HG02970 (cell line): ENCODE measurements around the gene CDK5RAP1.
"Not testable (repeated sequence)": the region's sequence is repeated elsewhere in the genome, so short reads cannot be mapped to it uniquely, and the experiment has no call there.

ENCODE experiments used
- ATAC-seq: cut with Tn5 transposase; IDR thresholded peaks from one replicate; pipeline ENCODE4 v1.9.1; 2021; ENCODE audit warnings: mild to moderate bottlenecking, moderate library complexity, moderate number of reproducible peaks; ENCODE audit not compliant: unreplicated experiment, low FRiP score

CDK5RAP1 gene, protein sequence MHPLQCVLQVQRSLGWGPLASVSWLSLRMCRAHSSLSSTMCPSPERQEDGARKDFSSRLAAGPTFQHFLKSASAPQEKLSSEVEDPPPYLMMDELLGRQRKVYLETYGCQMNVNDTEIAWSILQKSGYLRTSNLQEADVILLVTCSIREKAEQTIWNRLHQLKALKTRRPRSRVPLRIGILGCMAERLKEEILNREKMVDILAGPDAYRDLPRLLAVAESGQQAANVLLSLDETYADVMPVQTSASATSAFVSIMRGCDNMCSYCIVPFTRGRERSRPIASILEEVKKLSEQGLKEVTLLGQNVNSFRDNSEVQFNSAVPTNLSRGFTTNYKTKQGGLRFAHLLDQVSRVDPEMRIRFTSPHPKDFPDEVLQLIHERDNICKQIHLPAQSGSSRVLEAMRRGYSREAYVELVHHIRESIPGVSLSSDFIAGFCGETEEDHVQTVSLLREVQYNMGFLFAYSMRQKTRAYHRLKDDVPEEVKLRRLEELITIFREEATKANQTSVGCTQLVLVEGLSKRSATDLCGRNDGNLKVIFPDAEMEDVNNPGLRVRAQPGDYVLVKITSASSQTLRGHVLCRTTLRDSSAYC

DNA sequence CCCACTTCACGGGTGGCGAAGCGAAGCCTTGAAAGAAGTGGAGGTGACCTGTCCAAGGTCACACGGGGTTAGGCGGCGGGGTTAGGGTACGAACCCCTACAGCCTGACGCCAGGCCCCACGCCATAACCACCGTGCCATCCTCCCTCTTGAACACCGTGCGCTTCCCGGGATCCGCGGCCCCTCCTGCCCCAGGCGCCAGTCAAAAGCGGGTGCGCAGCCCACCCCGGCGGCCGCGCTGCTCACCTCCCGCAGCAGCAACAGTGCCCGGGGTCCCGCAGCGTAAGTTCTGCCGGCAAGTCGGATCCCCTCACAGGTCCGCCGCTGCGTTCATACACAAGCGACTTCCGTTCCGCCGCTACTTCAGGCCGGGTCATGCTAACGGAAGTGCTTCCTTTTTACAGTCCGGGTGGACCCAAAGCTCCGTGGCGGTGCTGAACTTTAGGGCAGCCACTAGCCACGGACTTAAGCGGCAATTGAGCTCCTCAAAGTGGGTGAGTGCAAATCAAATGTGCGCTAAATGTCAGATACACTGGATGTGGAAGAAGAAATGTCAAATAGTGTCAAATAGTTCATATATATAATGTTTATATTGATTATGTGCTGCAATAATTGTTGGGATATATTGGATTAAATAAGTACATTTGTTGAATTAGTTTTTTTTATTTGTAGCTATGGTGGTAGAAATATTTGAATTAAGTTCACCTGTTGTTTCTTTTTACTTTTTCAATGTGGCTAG, at the start of gene CDK5RAP1:
TSS of gene CDK5RAP1 (minus strand) at position 336 of the 737 bp plus-strand sequence. CDS start 4,455 bp downstream, outside the sequence.
- no peak for ATAC-seq

DNA sequence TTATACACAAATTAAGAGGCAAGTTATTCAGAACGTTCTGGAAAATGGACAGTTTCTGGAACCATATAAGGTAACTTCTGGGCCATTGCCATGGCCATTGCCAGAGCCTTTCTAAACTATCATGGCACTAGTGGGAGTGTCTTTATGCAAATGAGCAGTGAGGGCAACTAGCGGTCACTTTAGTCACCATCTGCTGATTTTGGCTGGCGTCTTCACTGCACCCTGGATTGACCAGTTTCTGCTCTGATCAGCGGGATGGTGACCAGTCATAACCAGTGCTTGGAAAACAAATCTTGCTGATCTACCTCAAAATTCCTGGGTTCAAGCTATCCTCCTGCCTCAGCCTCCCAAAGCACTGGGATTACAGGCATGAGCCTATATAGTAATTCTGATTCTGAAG, 49.5 kb upstream of the CDK5RAP1 start:
- ATAC-seq = no peak

DNA sequence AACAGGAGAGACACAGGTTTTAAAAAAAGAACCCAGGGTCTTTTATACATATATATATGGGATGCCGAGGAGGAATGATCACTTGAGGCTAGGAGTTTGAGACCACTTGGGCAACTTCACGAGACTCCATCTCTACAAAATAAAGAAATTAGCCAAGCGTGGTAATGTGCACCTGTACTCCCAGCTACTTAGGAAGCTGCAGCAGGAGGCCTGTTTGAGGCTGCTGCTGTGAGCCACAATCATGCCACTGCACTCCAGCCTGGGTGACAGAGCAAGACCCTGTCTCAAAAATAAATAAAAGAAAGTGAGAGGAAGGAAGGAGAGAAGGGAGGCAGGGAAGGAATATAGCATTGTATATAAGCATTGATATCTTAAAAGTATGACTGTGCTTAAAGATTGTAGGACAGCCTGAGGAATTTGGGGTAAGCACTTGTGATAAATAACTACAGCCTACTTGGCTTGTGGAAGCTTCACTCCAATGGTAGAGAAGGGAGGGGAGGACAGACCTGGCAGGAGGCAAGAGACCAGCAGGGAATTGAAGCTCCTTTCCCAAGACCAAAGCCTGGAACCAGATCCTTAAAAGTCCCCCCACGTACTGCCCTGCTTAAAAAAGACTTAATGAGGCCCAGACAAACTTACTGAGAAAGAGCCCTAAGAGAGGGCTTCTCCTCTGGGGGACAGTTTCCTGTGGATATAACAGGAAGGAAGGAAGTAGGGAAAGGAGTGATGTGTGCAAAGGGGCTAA, 44.7 kb upstream of the CDK5RAP1 start:
- ATAC-seq = no peak

DNA sequence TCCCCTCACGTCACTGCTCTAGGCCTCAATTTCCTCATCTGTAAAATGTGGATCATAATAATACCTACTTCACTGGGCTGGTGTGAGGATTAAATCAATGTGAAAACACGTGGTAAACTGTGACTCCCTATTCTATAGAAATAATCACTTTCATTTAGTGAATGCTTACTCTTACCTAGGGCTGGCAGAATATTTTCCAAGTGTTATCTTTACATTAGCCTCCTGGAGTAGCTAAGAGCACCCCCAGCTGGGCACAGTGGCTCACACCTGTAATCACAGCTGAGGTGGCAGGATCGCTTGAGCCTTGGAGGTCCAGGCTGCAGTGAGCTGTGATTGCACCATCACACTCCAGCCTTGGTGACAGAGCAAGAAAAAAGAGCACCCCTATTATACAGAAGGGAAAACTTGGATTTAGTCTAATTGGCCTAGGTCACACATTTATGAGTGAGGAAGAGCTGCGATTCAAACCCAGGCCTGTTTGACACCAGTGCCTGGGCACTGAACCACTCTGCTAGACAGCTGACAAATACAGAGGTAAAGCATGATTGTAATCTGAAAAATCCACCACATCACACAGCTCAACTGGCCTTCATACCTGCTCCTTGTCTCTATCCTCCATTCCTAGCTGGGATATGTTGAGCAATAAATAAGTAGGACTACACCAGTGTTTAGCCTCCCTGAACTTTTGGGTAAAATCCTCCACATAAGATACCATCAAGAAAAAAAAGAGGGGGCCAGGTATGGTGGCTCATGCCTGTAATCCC, 43.7 kb upstream of the CDK5RAP1 start:
- ATAC-seq = no peak

DNA sequence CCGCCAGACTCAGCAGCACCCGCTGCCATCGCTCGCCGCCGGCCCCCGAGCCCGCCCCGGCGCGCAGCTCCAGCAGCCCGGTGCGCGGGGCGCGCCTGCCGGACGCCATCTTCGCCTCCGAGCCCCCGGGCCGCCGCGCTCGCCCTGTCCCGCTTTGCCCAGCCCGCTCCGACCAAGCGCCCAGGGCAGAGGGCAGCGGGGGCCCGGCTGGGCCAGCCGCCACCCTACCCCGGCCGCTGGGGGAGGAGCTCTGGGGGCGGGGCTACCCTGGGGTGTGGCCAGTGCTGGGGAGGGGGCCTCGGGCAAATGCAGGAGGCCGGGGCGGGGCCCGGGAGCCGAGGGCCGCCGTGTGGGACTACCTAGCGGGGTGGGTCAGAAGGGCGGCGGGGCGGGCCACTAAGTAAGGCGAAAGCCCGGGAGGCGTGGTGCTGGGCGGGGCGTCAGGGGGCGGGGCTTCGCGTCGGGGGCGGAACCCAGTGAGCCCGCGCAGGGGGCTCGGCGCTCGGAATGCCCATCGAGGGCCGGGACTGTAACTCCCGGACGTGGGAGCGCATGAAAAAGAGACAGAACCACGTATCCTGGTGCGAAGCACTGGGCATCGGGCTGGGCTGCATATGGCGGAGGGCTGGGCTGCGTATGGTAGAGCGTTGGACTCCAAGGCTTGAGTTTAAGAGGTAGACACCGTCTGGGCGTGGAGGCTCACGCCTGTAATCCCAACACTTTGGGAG, 42.4 kb upstream of the CDK5RAP1 start, which contains the start of gene SNTA1:
TSS of gene SNTA1 (minus strand) at position 252 of the 728 bp plus-strand sequence. CDS start at position 109, 143 bp downstream.
- ATAC-seq = no peak

DNA sequence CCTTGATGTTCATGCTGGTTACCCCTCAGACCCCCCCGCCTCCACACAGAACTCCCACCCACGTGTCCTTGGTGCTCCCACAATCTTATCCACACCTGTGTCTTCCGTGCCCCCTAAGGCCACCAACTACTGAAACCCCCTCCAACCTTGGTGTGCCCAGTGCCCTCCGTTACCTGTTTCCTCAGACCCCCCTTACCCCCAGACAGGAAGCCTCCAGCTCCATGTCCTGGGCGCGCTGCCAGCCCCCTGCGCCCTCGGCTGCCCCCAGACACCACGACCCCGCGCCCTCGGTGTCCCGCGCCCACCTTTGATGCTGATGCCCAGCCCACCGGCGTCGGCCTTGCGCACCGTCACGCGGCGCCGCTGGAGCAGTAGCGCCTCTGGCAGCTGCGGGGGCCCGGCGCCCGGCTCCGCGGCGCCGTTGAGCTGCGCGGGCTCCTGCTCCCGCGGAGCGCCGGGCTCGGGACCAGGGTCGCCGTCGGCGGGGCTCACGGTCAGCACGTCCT, 41.7 kb upstream of the CDK5RAP1 start:
- no peak for ATAC-seq

DNA sequence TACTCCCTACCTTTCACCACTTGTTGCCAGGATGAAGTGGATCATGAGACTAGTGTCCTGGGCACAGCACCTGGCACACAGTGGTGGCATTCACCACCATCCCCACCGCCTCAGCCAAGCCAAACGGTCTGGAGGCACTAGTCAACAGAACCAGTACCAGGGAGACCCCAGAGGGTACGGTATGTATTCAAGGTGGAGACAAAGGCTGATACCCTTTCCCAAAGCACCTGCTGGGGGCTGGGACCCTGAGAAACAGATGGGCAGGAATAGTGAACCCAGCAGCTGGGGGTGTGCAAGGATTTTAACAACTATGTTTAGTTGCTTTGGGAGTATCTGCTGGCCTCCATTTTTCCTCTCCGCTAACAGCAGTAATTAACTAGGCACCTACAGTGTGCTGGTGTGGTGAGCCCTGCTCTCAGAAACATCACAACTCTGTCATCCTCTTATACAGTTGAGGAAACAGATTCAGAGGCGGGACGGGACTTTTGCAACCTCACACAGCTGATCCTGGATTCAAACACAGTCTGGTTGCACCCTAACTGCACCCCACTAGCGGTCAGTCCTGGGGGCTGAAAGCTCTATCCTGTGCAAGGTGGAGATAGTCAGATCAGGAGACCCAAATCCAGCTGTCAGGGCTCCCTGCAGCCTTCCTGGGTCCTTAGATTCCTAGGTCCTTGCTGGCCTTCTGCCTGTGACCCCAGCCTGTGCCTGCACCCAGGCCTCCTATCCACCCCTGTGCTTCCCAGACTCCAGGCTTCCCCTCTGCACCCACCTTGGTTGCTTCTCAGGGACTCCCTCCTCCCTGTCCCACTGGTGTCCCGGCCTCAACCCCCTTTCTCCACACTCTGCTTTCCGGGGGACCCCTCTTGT, 41.1 kb upstream of the CDK5RAP1 start:
- no peak for ATAC-seq

DNA sequence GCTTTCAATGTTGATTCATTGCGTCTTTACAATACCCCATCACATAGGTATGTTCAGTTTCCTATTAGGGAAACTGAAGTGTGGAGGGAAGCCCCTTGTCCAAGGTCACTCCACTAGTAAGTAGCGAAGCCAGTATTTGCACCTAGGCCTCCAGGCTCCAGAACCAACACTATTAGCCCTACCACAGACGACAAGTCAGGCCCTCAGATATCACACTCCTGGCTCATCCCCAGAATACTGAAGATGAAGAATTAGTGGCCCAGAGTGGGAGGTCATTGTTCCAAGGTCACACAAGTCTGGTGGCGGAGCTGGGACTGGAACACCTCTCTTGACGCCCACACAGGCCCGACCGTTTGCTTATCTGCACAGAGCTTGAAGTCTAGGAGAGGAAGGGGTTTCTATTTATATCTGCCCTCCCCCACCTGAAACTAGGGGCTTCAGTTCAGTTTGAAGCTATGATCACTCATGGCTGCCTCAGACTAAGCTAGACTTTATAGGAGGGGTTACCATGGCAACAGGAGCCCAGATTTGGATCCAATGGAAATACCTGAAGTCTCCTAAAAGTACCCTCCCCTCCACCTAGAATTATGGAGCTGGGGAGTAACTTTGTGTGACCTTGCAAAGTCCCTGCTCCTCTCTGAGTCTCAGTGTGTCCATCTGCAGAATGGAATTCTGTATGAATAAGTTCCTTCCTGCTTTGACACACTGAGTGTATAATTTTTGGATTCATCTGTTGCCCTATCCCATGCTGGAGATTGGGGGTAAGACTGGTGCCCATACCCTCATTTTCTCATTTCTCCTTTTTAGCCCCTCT, 40.0 kb upstream of the CDK5RAP1 start:
- ATAC-seq = no peak

DNA sequence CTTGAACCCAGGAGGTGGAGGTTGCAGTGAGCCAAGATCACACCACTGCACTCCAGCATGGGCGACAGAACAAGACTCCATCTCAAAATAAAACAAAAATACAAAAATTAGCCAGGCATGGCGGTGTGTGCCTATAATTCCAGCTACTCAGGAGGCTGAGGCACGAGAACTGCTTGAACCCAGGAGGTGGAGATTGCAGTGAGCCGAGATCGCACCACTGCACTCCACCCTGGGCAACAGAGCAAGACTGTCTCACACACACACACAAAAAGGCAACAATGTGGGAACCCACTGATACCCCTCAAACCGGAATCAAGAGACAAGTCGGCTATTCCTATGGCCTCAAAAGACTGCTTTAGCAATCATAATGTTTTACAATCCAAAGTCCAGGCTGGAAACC, 39.2 kb upstream of the CDK5RAP1 start:
- not testable (repeated sequence) for ATAC-seq

DNA sequence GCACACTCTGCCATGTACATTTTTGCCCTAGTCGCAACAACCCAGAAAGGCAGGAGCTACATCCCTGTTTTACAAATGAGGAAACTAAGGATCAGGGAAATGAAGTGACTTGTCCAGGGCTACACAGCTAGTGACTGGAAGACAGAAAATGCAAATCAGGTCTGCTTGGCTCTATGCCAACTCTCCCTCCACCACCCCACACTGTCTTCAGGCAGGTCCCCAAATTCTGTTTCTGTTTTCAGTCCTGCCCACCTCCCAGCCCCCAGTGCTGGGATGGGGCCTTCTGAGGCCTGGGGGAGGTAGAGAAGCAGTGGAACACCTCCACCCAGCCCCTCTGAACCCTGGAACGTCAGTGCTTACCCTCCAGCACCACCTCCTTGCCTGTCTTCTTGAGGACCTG, 37.2 kb upstream of the CDK5RAP1 start:
- no peak for ATAC-seq

DNA sequence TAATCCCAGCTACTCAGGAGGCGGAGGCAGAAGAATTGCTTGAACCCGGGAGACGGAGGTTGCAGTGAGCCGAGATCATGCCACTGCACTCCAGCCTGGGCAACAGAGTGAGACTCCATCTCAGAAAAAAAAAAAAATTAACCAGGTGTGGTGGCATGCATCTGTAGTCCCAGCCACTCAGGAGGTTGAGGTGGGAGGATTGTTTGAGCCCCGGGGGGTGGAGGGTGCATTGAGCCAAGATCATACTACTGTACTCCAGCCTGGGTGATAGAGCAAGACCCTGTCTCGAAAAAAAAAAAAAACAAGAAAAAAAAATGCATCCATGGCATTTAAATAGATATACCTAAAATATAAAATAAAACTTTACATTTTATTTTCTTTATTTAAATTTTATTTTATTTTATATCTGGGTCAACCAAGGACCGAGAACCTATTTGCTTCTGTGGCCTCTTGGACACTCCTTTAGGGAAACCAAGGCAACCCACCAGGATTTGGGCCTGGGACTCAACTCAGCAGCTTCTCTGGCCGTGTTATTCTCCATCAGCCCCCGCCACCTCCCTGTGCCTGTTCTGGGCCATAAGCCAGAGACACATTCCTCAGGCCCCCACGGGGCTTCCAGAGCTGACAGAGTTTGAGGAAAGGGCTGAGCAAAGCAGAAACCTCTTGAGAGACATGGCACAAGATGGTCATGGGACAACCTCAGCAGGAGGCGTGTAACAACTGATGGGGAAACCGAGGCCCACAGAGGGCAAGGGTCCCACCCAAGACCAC, 36.0 kb upstream of the CDK5RAP1 start:
- ATAC-seq = no peak

DNA sequence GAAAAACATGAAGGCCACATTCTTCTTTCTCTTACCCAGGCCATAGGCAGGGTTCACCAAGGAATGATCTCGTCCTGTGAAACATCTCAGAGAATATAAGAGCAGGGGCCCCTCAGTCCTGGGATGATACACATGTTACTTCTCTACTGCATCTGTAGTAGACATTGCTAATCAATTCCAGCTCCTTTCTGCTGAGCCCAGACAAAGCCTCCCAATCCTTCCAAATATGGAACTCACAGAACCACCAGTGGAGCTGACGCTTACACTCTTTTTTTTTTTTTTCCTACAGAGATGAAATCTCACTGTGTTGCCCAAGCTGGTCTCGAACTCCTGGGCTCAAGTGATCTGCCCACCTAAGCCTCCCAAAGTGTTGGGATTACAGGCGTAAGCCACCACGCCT, 33.1 kb upstream of the CDK5RAP1 start:
- no peak for ATAC-seq

DNA sequence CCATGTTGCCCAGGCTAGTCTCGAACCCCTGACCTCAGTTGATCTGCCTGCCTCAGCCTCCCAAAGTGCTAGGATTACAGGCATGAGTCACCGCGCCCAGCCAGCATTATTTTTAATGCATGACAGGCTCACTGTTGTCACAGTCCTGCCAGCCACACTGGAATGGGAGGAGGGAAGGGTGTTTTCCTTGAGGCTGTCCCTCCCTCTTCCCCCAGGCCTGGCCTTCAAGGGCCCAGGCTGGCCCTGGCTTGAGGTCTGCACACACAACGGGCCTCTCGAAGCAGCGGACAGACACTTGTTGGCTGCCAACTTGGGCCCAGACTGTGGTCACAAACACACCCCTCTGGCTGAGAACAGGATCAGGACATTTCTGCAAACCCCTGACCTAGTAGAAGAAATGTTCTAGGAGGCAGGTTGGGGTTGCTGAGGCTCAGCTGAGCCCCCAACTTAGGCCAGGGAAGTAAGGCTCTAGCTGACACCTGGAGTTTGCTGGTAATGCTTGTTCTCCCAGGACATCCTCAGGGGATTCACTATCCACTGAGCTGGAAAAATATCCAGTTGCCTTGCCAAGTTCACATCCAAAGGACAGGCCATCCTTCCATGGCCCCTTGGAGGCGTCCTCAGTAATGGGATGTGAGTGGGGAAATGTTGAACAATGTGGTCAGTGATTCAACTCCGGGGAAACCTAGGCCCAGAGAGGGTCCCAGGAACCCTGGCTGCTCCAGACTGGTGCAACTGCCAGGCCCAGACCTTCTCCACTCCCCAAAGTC, 32.3 kb upstream of the CDK5RAP1 start:
- no peak for ATAC-seq

DNA sequence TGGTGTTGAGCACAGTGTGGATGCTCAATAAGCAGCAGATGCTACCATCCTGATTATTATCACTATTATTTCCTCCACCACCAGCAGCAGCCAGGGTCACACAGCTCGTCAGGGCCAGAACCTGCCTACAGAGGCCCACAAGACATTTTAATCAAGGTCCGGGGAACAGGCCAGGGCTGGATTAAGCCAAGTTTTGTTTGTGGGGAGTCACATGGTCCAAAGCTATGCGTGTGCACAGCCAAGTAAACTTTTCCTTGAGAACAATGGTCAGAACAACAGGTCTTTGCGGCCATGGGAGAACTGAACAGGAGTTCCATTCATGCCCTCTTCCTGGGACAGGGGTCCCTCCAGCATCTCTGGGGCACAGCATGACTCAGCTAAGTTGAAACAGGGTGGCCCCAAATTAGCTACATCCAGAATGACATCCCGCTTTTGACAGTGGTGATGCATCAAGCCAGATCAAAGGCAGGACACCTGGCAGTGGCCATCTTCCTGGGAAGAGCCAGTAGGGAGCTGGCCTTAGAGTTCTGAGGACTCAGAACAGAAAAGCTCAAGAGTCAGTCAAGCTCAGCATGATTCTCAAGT, 30.6 kb upstream of the CDK5RAP1 start:
- ATAC-seq = no peak

DNA sequence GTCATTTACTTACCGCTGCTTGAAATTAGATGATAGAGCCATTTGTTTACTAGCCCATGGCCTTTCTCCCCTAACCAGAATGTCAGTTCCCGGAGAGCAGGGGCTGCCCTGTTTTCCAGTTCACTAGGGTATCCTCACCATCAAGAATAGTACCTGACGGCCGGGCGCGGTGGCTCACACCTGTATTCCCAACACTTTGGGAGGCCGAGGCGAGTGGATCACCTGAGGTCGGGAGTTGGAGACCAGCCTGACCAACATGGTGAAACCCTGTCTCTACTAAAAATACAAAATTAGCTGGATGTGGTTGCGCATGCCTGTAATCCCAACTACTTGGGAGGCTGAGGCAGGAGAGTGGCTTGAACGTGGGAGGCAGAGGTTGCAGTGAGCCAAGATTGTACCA, 22.6 kb upstream of the CDK5RAP1 start:
- ATAC-seq = not testable (repeated sequence)
